Chondrocyte (in vitro differentiated cells): ENCODE results near the gene VPS13D. TPM values are rescaled to one million over a fixed set of nuclear protein-coding genes. Genes with fewer than 3 reads are reported as not detected.

Experiments
- DNase-seq: peaks from one replicate; pipeline ENCODE4 v3.0.0; 2021; ENCODE audit warnings: mixed read lengths, low spot score
- H3K27ac Mint-ChIP-seq: one replicate; pipeline ENCODE4 v1.8.0; 2021; ENCODE audit warnings: mild to moderate bottlenecking, moderate library complexity, mixed read lengths; ENCODE audit not compliant: unreplicated experiment
- H3K27me3 Mint-ChIP-seq: 2 replicates; pipeline ENCODE4 v1.8.0; 2021; ENCODE audit warnings: low read depth, mixed read lengths
- H3K36me3 Mint-ChIP-seq: 2 replicates; pipeline ENCODE4 v1.8.0; 2021; ENCODE audit warnings: low read depth, mixed read lengths
- H3K4me1 Mint-ChIP-seq: 2 replicates; pipeline ENCODE4 v1.8.0; 2021; ENCODE audit warnings: low read depth, mild to moderate bottlenecking, mixed read lengths
- H3K4me3 Mint-ChIP-seq: one replicate; pipeline ENCODE4 v1.8.0; 2021; ENCODE audit warnings: mild to moderate bottlenecking, moderate library complexity, mixed read lengths; ENCODE audit not compliant: unreplicated experiment
- H3K9me3 Mint-ChIP-seq: 2 replicates; pipeline ENCODE4 v1.8.0; 2021; ENCODE audit warnings: low read depth, mixed read lengths
- CTCF ChIP-seq: fragments of 200-600 bp; sonication (generic); IDR thresholded peaks from 2 replicates; pipeline ENCODE4 v1.5.0; 2021; ENCODE audit warnings: antibody characterized with exemption, mild to moderate bottlenecking, moderate library complexity
- total RNA-seq: library from RNA; stranded (reverse); gene quantifications from 3 replicates; pipeline ENCODE4 v1.2.1, GENCODE V29; 2021

VPS13D gene
- total RNA-seq, 1 donor from 2014 or later = 40.0 TPM

GRCh38 chr1:12201352-12202189, 28.3 kb upstream of the VPS13D start:
- Mint-ChIP-seq H3K27ac (no peak overlapping the region), H3K4me1 (no peaks in the 10 kb centered on the region), H3K36me3 (no peaks in the 10 kb centered on the region), H3K4me3 (no peak overlapping the region), H3K9me3 (no peaks in the 10 kb centered on the region), H3K27me3 (peaks cover 5% of the 10 kb centered on the region)
- no peak for DNase-seq
- no peak for TF ChIP-seq CTCF

- DNase-seq = no peak
- Mint-ChIP-seq H3K9me3 (no peaks in the 10 kb centered on the region), H3K36me3 (no peaks in the 10 kb centered on the region), H3K27me3 (peaks cover 5% of the 10 kb centered on the region), H3K27ac (no peak overlapping the region), H3K4me1 (no peaks in the 10 kb centered on the region), H3K4me3 (no peak overlapping the region)
- TF ChIP-seq CTCF = no peak
Measured at GRCh38 chr1:12202190-12202497, 27.7 kb upstream of the VPS13D start.

GRCh38 chr1:12202577-12202976, 27.3 kb upstream of the VPS13D start:
- Mint-ChIP-seq H3K4me3 (no peak overlapping the region), H3K4me1 (no peaks in the 10 kb centered on the region), H3K9me3 (no peaks in the 10 kb centered on the region), H3K27me3 (peaks cover 5% of the 10 kb centered on the region), H3K36me3 (no peaks in the 10 kb centered on the region), H3K27ac (no peak overlapping the region)
- DNase-seq = no peak
- no peak for TF ChIP-seq CTCF

- TF ChIP-seq CTCF = no peak
- Mint-ChIP-seq H3K27me3 (peaks cover 10% of the 10 kb centered on the region), H3K4me1 (no peaks in the 10 kb centered on the region), H3K27ac (no peak overlapping the region), H3K9me3 (no peaks in the 10 kb centered on the region), H3K4me3 (no peak overlapping the region), H3K36me3 (no peaks in the 10 kb centered on the region)
- DNase-seq = peak; percentile 46
Measured at GRCh38 chr1:12203216-12204007, 26.4 kb upstream of the VPS13D start.

- Mint-ChIP-seq H3K27ac (no peak overlapping the region), H3K4me3 (no peak overlapping the region), H3K4me1 (no peaks in the 10 kb centered on the region), H3K36me3 (no peaks in the 10 kb centered on the region), H3K9me3 (no peaks in the 10 kb centered on the region), H3K27me3 (peaks cover 10% of the 10 kb centered on the region)
- no peak for DNase-seq
- no peak for TF ChIP-seq CTCF
Measured at GRCh38 chr1:12204140-12204539, 25.7 kb upstream of the VPS13D start.
